Hepatic stellate cell (primary cell): ENCODE measurements around the gene EPB41L4B.

Experiments used
- DNase-seq: peaks from one replicate; pipeline ENCODE4 v3.0.0; 2011; ENCODE audit warnings: low spot score

EPB41L4B gene

DNA sequence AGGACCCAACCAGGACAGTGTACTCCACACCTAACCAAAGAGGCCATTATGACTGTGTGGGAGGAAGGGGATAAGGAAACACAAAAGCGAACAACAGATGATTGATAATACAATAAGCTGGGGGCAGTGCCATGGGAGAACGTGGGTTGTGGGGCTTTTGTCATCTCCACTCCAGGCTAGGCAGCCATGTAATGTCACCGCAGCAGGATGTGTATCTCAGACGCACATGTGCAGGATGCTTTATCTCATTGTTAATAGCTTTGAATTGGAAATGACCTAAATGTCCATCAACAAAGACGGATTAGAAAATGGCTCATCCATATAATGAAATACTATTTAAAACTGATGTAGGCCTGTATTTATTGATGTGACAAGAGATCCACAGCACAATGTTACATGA lies 51.0 kb downstream of the EPB41L4B start:
- DNase-seq = no peak

DNA sequence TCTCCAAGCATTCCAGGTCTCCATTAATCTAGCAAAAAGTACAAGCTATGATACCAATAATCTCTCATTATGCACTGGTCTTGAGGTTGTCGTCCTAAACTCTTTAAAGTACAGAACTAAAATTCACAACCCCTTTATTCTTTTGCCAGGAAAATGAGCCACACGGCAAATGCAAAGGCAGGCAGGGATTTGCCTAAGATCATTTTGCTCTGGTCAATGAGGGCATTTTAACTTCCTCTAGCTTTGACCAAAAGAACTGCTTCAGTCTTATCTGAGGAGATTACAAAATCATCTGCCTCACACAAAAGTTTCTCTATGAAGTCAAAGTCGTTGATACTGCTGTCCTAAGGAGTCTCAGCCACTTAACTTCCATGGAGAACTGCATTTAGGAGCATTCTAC lies 51.8 kb downstream of the EPB41L4B start:
- no peak for DNase-seq

DNA sequence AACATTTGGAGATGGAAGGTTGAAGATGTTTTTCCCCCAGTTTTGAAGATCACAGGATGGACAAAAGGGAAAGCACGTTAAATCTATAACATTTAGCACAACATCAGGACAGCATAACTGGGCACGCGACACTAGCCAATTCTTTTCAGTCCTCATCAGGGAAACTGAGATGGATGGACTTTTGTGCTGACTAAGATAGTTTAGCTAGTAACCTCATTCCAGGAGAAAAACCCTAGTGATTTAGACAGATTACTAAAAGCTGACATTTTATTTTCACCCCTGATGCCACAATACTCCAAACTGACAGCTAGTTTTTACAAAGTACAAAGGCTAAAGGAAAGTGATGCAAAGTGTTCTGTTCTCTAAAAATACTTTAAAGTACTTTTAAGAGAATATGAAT lies 53.3 kb downstream of the EPB41L4B start:
- no peak for DNase-seq

DNA sequence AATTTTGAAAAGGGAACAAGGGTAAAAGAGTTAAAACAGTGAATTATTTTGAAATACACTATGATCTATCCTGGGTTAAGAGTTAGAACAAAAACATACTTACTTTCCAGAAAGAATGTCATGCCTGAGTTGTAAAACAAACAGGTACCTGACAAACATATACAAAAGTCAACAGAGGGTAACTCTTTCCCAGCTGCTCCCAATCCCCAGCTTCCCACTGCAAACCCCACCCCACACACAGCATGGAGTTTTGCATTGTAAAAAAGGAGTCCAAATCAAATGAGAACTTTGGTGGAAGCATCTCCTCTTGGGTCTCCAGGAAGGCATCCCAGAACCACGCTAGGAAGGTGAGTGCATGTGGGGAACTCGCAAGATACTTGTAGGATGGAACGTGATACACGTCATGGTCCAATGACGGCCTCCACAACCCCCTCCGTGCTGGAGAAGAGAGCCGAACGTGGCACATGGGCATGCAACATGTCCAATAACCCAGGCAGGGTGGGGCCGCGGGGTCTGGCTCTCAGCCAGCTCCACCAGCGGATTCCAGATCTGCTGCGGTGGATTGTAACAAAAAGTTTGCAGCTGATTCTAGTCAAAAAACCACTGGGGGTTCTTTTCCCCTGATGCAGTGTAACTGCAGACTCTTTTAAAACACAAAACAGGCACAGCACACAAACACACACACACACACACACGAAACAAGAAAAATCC lies 55.8 kb downstream of the EPB41L4B start:
- DNase-seq = no peak

DNA sequence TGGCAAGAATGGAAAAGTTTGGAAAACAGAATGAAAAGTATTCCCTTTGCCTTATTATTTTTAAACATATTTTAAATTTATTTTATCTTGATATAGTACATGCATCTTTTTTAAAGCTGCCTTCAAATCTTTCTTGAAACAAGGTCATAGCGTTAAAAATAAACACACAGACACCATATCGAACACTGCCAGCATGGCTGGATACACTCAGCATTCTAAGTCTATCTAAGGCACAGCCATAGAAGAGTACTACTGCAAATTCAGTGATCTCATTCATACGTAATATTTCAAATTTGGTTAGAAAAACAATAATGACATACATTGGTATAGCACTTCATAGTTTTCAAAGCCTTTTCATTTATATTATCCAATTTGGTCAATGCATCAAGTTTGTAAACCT lies 57.5 kb downstream of the EPB41L4B start:
- no peak for DNase-seq

DNA sequence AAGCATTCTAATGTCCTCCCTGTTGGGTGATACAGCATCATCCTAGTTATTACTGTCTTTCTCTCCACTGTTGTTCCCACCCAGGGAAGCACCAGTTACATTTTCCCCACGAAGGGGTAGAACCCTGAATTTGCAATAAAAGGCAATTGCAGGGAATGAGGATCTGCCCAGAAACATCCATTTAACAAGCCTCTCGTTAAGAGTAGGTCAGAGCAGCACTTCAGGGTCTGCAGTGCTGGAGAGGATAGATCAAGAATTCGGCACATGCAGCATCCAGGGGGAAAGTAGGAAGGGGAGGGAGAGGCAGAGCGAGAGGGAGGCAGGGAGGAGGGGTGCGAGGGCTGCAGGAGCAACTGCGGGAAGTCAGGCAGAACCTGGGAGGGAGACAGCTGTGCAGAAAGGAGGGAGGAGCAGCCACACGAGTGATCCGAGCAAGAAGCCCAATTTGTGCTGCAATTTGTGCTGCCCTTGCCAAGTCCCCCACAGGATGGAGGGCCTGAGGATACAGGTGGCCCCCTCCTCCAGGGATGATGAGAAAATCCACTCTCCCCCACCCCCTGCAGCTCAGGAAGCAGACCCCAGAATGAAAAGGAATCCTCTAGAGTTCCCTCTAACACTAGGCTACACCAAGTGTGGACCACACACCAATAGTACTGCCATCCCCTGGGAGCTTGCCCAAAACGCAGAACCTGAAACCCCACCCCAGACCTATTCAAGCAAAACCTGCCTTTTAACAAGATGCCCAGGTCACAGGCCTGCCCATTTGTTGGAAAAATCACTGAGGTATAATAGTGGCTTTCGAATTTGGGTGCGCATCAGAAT lies 62.2 kb downstream of the EPB41L4B start:
- DNase-seq = no peak

DNA sequence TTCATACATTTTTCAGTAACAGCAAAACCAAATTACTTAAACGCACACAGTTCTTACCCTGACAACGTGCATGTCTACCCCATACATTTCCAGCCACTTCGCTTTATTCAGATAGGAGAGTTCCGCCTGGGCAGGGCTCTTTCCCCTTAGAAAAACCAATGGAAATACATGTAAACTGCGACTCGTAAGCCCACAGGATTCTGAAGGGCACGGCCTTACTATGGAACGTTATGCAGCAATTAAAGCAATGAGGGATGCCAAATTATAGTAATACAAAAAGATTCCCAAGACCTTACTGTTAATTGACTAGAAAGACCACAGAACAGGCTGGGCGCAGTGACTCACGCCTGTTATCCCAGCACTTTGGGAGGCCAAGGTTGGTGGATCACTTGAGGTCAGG lies 64.5 kb downstream of the EPB41L4B start:
- no peak for DNase-seq

DNA sequence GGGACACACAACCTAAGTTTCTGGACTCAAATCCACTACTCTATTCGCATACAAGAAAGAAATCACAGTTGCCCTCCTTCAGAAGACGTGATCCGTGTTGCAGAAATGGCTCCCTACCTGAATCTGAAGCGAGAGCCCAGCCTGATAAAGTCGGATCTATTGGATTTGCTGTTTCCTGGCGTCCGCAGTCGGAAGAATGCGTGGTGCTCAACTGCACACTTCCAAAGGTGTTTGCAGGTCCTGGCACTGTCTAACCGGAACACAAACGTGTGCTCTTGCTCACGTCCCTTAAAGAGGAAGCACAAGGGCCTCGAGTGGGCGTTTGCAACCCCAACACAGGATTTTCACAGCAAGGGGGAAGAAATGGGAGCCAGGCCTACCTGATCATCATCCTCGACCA lies 65.5 kb downstream of the EPB41L4B start:
- no peak for DNase-seq

DNA sequence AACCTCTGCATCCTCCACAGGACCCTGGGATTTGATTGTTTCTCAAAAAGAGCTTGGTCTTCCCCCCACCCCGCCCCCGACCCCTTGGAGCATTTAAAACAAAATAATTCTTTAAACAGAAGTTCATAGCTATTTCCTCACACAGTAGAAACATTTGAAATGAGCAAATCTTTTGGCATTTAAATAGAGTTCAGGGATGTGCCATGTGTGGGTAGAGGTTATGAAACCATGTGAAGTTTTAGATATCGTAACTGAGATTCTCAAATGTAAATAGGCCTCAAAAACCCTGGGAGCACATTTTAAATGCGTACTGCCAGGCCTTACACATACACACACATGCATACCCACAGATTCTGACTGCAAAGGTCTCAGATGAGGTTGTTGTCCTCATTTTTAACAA lies 66.5 kb downstream of the EPB41L4B start:
- no peak for DNase-seq

DNA sequence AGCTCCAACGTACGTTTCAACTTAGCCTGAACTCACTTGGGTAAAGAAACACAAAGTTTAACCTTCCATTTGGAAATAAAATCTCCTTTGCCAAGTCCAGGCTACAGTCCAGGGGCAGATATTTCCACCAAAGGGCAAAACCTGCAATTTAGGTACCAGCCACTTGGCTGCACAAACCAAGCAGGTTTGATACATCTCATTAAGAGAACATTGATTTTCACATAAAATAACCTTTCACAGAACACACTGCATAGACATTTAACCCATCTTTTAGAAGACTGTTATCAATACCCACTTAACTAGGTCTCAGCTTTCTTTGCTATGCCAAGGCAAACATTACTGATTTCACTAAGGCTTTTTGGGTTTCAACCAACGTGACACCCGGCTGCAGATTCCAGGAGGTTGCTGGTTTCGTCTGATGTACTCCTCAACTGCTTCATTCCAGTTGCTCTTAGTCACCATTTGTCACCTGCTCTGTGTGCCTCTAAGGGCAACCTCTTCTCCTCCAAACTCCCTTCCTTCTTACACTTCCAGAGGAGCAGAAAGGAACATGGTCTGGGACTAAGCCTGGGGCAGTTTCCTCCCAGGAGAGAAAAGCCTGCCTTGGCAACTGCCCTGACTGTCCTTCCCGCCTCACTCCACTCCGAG lies 67.1 kb downstream of the EPB41L4B start:
- no peak for DNase-seq

DNA sequence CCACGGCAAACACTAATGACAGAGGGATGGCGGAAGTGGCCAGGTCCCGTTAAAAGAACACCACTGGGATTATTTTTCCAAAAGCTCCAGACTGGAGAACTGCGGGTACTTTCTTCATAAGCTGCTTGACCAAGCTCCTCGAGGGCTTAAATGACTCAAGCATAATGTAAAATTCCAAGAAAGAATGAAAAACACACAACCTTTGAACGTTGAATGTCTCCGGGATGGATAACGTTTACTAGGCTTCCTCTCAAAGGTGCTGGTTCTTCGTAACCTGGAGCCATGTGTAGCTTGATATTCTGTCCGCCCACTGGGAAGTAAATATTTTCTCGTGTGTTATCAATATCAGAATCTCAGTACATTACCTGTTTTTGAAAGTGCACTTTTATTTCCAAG lies 67.6 kb downstream of the EPB41L4B start:
- no peak for DNase-seq

DNA sequence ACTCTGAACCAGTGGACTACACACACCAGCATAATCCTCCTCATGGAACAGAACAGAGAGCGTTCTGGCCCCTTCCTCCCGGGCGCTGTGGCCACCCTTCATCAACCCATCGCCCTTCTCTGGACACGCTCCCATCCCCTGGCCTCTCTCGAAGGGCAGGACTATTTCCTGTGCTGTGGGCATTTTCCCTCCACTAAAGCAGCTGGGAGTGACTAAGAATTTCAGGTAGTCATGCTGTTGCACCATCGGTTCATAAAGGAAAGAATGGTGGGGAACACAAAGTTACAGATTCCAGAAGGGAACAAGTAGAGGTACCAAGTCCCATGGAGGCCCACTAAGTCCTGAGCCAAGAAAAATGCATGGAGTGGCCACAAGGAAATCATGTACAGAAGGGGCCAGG lies 68.6 kb downstream of the EPB41L4B start:
- no peak for DNase-seq

DNA sequence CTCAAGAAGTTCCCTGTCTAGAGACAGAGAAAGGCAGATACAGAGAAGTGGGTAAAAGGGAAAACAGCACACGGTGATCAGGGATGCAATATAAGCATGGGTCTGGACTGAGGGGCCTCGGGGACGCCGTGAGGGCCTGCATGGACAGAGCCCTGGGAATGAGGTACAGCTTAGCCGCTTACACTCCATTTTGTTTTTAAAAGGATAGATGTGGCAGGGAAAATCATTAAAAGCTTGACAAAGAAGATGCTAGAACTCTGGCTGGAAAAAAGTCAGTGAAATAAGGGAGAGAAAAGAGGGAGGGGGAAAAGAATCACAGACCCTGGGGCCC lies 69.1 kb downstream of the EPB41L4B start:
- DNase-seq = no peak

DNA sequence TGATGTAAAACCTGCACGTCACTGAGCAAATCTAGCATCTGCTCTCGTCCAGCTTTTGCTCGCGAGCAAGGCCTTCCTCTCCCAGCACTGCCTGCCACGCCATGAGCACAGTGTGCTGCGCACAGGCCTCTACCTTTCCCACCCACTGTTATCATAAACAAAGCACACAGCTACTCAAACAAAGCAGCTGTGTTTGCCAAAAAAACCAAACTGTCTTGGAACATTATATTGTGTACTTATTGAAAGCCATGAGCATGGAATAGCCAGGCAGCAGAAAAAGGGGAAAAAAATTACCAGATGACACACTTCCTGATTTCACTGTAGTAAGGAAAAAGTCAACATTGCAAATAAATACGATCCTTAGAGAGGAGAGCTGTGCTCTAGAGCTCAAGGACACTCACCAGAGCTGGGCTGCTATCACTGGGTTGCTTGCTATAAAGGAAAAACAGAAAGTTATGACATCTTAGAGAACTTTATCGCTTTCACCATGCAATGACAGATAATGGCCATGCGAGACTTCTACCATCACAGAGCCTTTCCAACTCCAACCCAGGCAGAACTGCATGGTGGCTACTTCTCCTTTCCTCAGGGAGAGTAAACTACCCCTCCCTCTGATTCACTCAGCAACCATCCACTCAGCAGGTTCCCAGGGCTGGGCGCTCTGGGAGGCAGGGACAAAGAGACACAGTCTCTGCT lies 69.6 kb downstream of the EPB41L4B start:
- no peak for DNase-seq

DNA sequence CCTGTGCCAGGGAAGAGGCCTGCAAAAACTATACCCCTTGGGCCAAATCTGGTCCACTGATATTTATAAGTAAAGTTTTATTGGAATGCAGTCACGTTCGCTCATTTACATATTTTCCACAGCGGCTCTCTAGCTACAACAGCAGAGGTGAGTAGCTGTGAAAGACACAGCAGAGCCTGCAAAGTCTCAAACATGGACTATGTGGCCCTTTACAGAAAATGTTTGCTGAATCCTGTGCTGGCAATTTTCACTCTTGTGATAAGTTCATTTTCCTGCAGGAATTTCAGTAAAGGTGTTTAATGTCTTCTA lies 70.1 kb downstream of the EPB41L4B start:
- no peak for DNase-seq

DNA sequence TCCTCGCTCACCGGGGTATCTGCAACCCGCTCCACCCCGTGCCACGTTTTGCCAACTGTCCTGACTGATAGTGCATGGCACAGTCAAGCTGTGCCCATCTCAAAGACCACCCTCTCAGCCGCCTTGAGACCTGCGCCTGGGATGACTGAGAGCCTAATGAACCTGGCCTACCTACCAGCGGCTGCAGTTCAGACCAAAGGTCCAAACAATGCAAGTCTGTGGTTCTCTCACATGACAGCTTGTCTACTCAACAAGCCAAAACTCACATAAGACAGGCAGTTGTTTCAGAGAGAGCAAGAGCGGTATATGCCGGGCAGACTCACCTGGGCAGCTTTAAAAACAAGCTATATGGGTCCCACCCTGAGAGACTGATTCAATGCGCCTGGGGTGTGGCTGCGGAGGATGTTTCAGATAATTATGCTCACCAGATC lies 70.5 kb downstream of the EPB41L4B start:
- DNase-seq = no peak

DNA sequence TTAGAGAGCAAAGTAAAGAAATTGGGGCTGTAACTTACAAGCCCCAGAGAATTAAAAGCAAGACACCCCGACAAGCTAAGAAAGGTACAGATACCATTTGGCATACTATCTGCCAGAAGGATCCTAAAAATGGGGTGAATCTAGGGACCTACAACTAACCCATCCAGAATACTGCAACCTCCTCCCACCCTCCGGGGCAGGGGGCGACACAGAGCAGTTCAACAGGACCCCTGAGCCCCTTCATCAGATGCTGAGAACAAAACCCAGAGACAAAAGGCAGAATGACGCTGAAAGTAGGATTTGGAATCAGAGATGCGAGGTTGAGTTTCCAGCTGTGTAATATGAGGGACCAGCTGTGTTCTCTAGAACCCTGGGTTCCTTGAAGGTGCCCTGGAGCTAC lies 71.2 kb downstream of the EPB41L4B start:
- DNase-seq = no peak

DNA sequence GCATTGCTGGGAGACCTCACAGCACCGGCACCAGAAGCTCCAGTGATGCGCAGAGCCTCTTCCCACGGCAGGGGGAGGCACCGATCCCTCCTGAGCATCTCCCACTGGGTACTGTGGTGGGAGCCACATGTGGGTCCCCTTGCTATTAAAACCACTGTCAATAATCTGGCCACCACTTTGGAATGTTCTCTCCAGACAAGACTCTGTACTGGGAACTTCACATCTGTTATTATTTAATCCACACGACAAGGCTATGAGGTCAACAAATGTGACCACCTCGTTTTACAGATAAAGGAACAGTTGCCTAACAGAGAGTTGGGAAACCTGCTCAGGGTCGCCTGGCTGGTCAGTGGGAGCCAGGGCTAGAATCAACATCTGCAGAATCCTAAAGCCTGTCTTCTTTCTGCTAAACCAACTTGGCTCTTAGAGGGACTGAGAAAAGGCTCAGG lies 72.7 kb downstream of the EPB41L4B start:
- DNase-seq = no peak

DNA sequence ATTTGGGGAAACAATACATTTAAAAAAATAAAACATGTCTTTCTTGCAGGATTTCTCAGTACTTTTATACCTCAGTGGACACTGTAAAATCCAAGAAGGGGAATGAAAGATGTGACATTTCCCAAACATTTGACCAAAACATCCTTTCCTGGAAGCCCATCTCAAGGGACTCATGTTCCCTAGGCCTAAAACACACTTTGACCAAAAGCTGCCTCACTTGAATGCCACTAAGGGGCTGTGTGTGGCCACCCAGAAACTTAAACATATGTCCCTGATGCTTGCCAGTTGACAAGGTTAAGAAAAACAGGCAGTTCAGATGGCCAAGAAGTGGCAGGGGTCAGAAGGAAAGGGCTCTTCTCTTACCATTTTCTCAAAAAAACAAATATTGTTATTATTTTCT lies 73.6 kb downstream of the EPB41L4B start:
- DNase-seq = no peak

DNA sequence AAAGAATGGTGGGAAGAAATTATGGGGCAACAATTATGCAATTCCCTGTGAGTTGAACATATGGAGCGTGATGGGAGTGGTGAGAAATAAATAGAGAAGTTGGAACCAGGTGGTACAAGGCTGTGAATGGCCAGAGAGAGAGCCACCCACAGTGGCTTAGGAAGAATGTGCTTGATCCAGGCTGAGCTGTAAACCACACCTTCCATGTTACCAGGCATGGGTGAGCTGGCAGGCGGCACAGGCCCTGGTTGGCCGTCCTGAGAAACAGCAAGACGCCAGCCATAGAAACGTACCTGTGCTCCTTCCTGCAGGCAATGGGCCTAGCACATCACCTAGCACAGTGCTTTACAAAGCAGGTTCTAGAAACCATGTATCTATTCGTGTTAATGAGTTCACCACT lies 74.3 kb downstream of the EPB41L4B start:
- DNase-seq = no peak

DNA sequence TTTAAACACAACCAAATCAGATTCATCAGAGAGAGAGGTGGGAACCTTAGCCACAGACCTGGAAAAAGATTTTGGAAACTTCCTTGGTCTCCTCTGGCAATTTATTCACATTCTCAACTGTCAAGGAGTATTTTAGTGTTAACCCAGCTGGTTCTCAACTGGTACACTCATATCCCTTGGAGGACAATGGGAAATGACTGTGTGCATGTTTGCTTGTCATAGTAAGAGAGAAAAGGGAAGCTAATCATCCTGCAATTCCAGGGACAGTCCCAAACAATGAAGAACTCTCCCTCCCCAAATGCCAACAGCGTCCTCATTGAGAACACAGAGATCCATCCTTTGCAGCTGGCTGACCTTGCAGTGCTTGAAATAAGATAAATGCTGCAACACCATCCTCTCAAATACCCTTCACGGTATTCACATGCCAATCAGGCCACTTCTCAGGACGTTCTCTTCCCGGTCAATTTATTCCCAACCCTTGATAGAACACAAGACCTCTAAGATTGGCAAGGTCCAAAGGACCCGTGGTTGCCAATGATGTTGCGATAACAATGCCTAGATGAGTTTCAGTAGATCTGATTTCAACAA lies 75.5 kb downstream of the EPB41L4B start:
- DNase-seq = no peak
